HCT116 (cell line): ENCODE data around the gene COPG2. TPM values are rescaled to one million over a fixed set of nuclear protein-coding genes. Genes with fewer than 3 reads are reported as not detected.
A peak's percentile ranks its signal among the peaks of the same experiment; 100 is the strongest.

Experiments
- ATAC-seq: fragments of 200-7000 bp; cut with Tn5 transposase; 2 replicates; pipeline ENCODE4 v1.9.1; 2020; ENCODE audit warnings: mild to moderate bottlenecking, moderate library complexity
- BruUV-seq: library from RNA; stranded (reverse); fragments of 400-500 nt; replicated peaks from 2 replicates; lab custom pipeline; 2021; lab: Mats Ljungman, UMichigan
- CTCF ChIA-PET: fragments of 300-600 bp; sonication (Branson Sonifier 250); formaldehyde crosslinking; loops from one replicate; lab custom pipeline; 2021; ENCODE audit warnings: antibody characterized with exemption; lab: Charles Lee
- POLR2A ChIA-PET: fragments of 300-600, 350-600 bp; sonication (Branson Sonifier 250); formaldehyde crosslinking; loops from one replicate; lab custom pipeline; 2021; ENCODE audit warnings: antibody characterized with exemption; lab: Charles Lee
- RAD21 ChIA-PET, 2 experiments: fragments of 300-600 bp; sonication (Branson Sonifier 250); formaldehyde crosslinking; loops; one replicate each; lab custom pipeline; 2023; ENCODE audit warnings: low total read pairs in 2 of 2; ENCODE audit not compliant: uncharacterized antibody in 2 of 2, unreplicated experiment in 2 of 2, low non-redundant PET in 1 of 2; lab: Charles Lee
- DNase-seq: peaks from one replicate; pipeline ENCODE4 v3.0.0-alpha.2; 2010; ENCODE audit warnings: low read depth, low spot score
- H2AFZ ChIP-seq: fragments of 200-600 bp; shearing (Covaris generic), sonication (generic); 2 replicates; pipeline ENCODE4 v1.6.1; 2017; ENCODE audit warnings: low read depth, mixed run types, mixed read lengths, antibody characterized with exemption, low read length; ENCODE audit not compliant: poor library complexity, severe bottlenecking
- H3K27ac ChIP-seq: 2 replicates; pipeline ENCODE4 v1.5.1; 2012; ENCODE audit warnings: low read depth, low read length
- H3K27me3 ChIP-seq: fragments of 200-600 bp; sonication (generic); 2 replicates; pipeline ENCODE4 v1.6.1; 2016; ENCODE audit warnings: mixed run types, low read length, mixed read lengths; ENCODE audit not compliant: insufficient read depth
- H3K36me3 ChIP-seq, 2 experiments: fragments of 200-500 bp in 1 of 2; fragments of 200-600 bp in 1 of 2; sonication (Bioruptor generic) in 1 of 2; sonication (generic) in 1 of 2; 2 replicates each; pipeline versions ENCODE4 v1.5.1 to v1.6.1; 2014 to 2016; ENCODE audit warnings: low read length in 2 of 2, inconsistent platforms in 1 of 2, mixed read lengths in 1 of 2, mixed run types in 1 of 2; ENCODE audit not compliant: insufficient read depth in 2 of 2, control insufficient read depth in 1 of 2
- H3K4me1 ChIP-seq, 2 experiments: fragments of 200-600 bp in 1 of 2; sonication (generic) in 1 of 2; 2 replicates each; pipeline versions ENCODE4 v1.5.1 to v1.6.1; 2012 to 2017; ENCODE audit warnings: low read length in 2 of 2, inconsistent platforms in 1 of 2, mild to moderate bottlenecking in 1 of 2, mixed read lengths in 1 of 2, mixed run types in 1 of 2, moderate library complexity in 1 of 2; ENCODE audit not compliant: insufficient read depth in 2 of 2, control insufficient read depth in 1 of 2
- H3K4me2 ChIP-seq: fragments of 200-600 bp; sonication (generic); 2 replicates; pipeline ENCODE4 v1.6.1; 2017; ENCODE audit warnings: mixed run types, low read length, mixed read lengths
- H3K4me3 ChIP-seq, 2 experiments: fragments of 200-600 bp in 1 of 2; sonication (generic) in 1 of 2; replicated peaks in 1 of 2; 2 replicates each; pipeline ENCODE4 v1.5.1; 2011 to 2016; ENCODE audit warnings: low read length in 2 of 2, control low read depth in 1 of 2, low read depth in 1 of 2, mild to moderate bottlenecking in 1 of 2, mixed read lengths in 1 of 2, mixed run types in 1 of 2
- H3K79me2 ChIP-seq: fragments of 200-600 bp; sonication (generic); 2 replicates; pipeline ENCODE4 v1.6.1; 2017; ENCODE audit warnings: mild to moderate bottlenecking, mixed run types, low read length, moderate library complexity, mixed read lengths; ENCODE audit not compliant: insufficient read depth
- H3K9ac ChIP-seq: fragments of 200-600 bp; sonication (generic); 2 replicates; pipeline ENCODE4 v1.6.1; 2016; ENCODE audit warnings: low read length, mixed read lengths
- H3K9me2 ChIP-seq: fragments of 200-600 bp; sonication (generic), shearing (Covaris generic); 2 replicates; pipeline ENCODE4 v1.6.1; 2017; ENCODE audit warnings: mixed run types, mild to moderate bottlenecking, moderate library complexity; ENCODE audit not compliant: insufficient read depth
- H3K9me3 ChIP-seq, 2 experiments: fragments of 200-500 bp in 1 of 2; fragments of 200-600 bp in 1 of 2; sonication (Bioruptor generic) in 1 of 2; sonication (generic) in 1 of 2; 2 replicates each; pipeline ENCODE4 v1.6.1; 2014 to 2017; ENCODE audit warnings: low read length in 2 of 2, mixed read lengths in 2 of 2, inconsistent platforms in 1 of 2, low read depth in 1 of 2, mild to moderate bottlenecking in 1 of 2, mixed run types in 1 of 2, moderate library complexity in 1 of 2; ENCODE audit not compliant: control insufficient read depth in 1 of 2, insufficient read depth in 1 of 2
- H4K20me1 ChIP-seq: fragments of 200-600 bp; sonication (generic), shearing (Covaris generic); 2 replicates; pipeline ENCODE4 v1.6.1; 2017; ENCODE audit warnings: mixed run types, mild to moderate bottlenecking, moderate library complexity; ENCODE audit not compliant: insufficient read depth
- CBX3 ChIP-seq: IDR thresholded peaks from 2 replicates; pipeline ENCODE4 v1.6.1; 2012; ENCODE audit warnings: low read depth
- CEBPB ChIP-seq: IDR thresholded peaks from 2 replicates; pipeline ENCODE4 v1.6.1; 2012; ENCODE audit warnings: low read depth
- CTCF ChIP-seq, 3 experiments: fragments of 200-600 bp in 1 of 3; sonication (generic) in 1 of 3; IDR thresholded peaks in 2 of 3; conservative IDR thresholded peaks in 1 of 3; 2 replicates each; pipeline ENCODE4 v1.5.1; 2012 to 2017; ENCODE audit warnings: low read depth in 2 of 3, low read length in 2 of 3, antibody characterized with exemption in 1 of 3, borderline replicate concordance in 1 of 3, control low read depth in 1 of 3, mild to moderate bottlenecking in 1 of 3, mixed read lengths in 1 of 3, mixed run types in 1 of 3, moderate library complexity in 1 of 3; ENCODE audit not compliant: insufficient read depth in 1 of 3
- ELF1 ChIP-seq: IDR thresholded peaks from 2 replicates; pipeline ENCODE4 v1.6.1; 2012; ENCODE audit warnings: low read depth, borderline replicate concordance
- EZH2 ChIP-seq: fragments of 200-600 bp; sonication (generic); IDR thresholded peaks from 2 replicates; pipeline ENCODE4 v1.6.1; 2017; ENCODE audit warnings: antibody characterized with exemption, mixed run types
- EZH2phosphoT487 ChIP-seq: fragments of 200-600 bp; IDR thresholded peaks from 2 replicates; pipeline ENCODE4 v1.6.1; 2018; ENCODE audit warnings: antibody characterized with exemption, borderline replicate concordance
- FOSL1 ChIP-seq: IDR thresholded peaks from 2 replicates; pipeline ENCODE4 v1.6.1; 2012; ENCODE audit warnings: low read depth
- JUND ChIP-seq: IDR thresholded peaks from 2 replicates; pipeline ENCODE4 v1.6.1; 2012
- MAX ChIP-seq: IDR thresholded peaks from 2 replicates; pipeline ENCODE4 v1.6.1; 2012
- POLR2A ChIP-seq: IDR thresholded peaks from 2 replicates; pipeline ENCODE4 v1.7.0; 2011; ENCODE audit warnings: borderline replicate concordance; ENCODE audit not compliant: insufficient read depth, insufficient read length; ENCODE audit errors: extremely low read depth
- RAD21 ChIP-seq: IDR thresholded peaks from 2 replicates; pipeline ENCODE4 v1.6.1; 2012; ENCODE audit warnings: low read depth, mild to moderate bottlenecking
- REST ChIP-seq: IDR thresholded peaks from 2 replicates; pipeline ENCODE4 v1.6.1; 2012; ENCODE audit warnings: low read depth
- SP1 ChIP-seq: IDR thresholded peaks from 2 replicates; pipeline ENCODE4 v1.6.1; 2012; ENCODE audit warnings: low read depth
- SRF ChIP-seq: IDR thresholded peaks from 2 replicates; pipeline ENCODE4 v1.6.1; 2012; ENCODE audit warnings: low read depth
- TCF7L2 ChIP-seq: IDR thresholded peaks from 2 replicates; pipeline ENCODE4 v1.7.0; 2011; ENCODE audit warnings: borderline replicate concordance, inconsistent platforms; ENCODE audit not compliant: insufficient read depth, insufficient read length; ENCODE audit errors: extremely low read depth
- YY1 ChIP-seq: IDR thresholded peaks from 2 replicates; pipeline ENCODE4 v1.6.1; 2011; ENCODE audit warnings: low read length, low read depth, moderate library complexity, mild to moderate bottlenecking; ENCODE audit not compliant: insufficient replicate concordance; ENCODE audit errors: extremely low read depth
- ZBTB33 ChIP-seq: IDR thresholded peaks from 2 replicates; pipeline ENCODE4 v1.6.1; 2011; ENCODE audit warnings: mild to moderate bottlenecking, low read length, moderate library complexity; ENCODE audit not compliant: insufficient replicate concordance; ENCODE audit errors: extremely low read depth
- ZFX ChIP-seq: fragments of 450-650 bp; IDR thresholded peaks from 2 replicates; pipeline ENCODE4 v1.6.1; 2017
- ZNF274 ChIP-seq: fragments of 200-500 bp; sonication (Bioruptor generic); IDR thresholded peaks from 2 replicates; pipeline ENCODE4 v1.6.1; 2014; ENCODE audit warnings: mild to moderate bottlenecking, low read depth, low read length, inconsistent platforms
- intact Hi-C: fragments of 100-400 bp; cut with micrococcal nuclease; formaldehyde crosslinking; loops from 2 replicates; pipeline ENCODE4 v1.10.0; 2022
- total RNA-seq: library from RNA; stranded (reverse); gene quantifications from one replicate; pipeline ENCODE4 v1.2.1, GENCODE V29; 2021; ENCODE audit not compliant: unreplicated experiment

COPG2 gene
- total RNA-seq, 1 experiment from 2014 or later = 31.0 TPM

- Histone ChIP-seq H3K4me1 (peaks cover 0 to 7% of the 10 kb centered on the region in 2 experiments; a peak in 2 of 4 replicates), H4K20me1 (no peaks in the 10 kb centered on the region), H3K4me2 (peak overlapping the region; percentile 1; the same call in 1 of the 2 replicates), H3K4me3 (no peak overlapping the region), H3K9me2 (no peaks in the 10 kb centered on the region), H3K27me3 (no peaks in the 10 kb centered on the region), H3K79me2 (no peaks in the 10 kb centered on the region)
- DNase-seq (peak; percentile 26), ATAC-seq (no peak)
- peak; percentile 56 for TF ChIP-seq CEBPB
- TF ChIP-seq SP1 = peak; percentile 80
- no peak for TF ChIP-seq ZNF274
- TF ChIP-seq RAD21 = no peak
- no peak for TF ChIP-seq POLR2A
- TF ChIP-seq CTCF (IDR thresholded peaks at IDR 0.05 in 2 of 3, conservative IDR thresholded peaks at IDR 0.05 in 1 of 3; ENCODE audit: borderline replicate concordance in 1 of 3, insufficient read depth in 1 of 3, low read depth in 2 of 3, low read length in 2 of 3) = no peak
- TF ChIP-seq YY1 = no peak
- no peak for TF ChIP-seq ZBTB33
- TF ChIP-seq MAX = peak; percentile 20; the same call in 1 of the 2 replicates
- TF ChIP-seq REST = no peak
- TF ChIP-seq FOSL1 = peak; percentile 83; the same call in 1 of the 2 replicates
- peak; percentile 12; the same call in 1 of the 2 replicates for TF ChIP-seq ELF1
- TF ChIP-seq TCF7L2 = no peak
- peak; percentile 83 for TF ChIP-seq JUND
- TF ChIP-seq CBX3 = peak; percentile 80
- no peak for TF ChIP-seq ZFX
- no peak for TF ChIP-seq EZH2phosphoT487
- no peak for TF ChIP-seq EZH2
- TF ChIP-seq SRF = peak; percentile 68; the same call in 1 of the 2 replicates
- TF ChIP-seq, all 23 proteins: peak for 8
- Histone ChIP-seq H2AFZ (no peak overlapping the region), H3K36me3 (peaks cover 0 to 3% of the 10 kb centered on the region in 2 experiments; a peak in 1 of 4 replicates), H3K9ac (no peak overlapping the region), H3K9me3 (peaks cover 0 to 5% of the 10 kb centered on the region in 2 experiments; a peak in 3 of 4 replicates), H3K27ac (peak overlapping the region; percentile 19; the same call in 1 of the 2 replicates)
- intact Hi-C loops = no loop called here
- ChIA-PET POLR2A (no interaction called here), CTCF (no interaction called here), RAD21 (no interaction called here)
- BruUV-seq = no TSS peak
These were observed 36.4 kb downstream of the COPG2 start for GRCh38 chr7:130632111-130632510.
